HG03565 (cell line): Measurements from ENCODE around the gene TRIM9.

ENCODE experiments used
- ATAC-seq: cut with Tn5 transposase; IDR thresholded peaks from one replicate; pipeline ENCODE4 v1.9.1; 2021; ENCODE audit warnings: mild to moderate bottlenecking, moderate library complexity; ENCODE audit not compliant: unreplicated experiment

The TRIM9 gene

DNA sequence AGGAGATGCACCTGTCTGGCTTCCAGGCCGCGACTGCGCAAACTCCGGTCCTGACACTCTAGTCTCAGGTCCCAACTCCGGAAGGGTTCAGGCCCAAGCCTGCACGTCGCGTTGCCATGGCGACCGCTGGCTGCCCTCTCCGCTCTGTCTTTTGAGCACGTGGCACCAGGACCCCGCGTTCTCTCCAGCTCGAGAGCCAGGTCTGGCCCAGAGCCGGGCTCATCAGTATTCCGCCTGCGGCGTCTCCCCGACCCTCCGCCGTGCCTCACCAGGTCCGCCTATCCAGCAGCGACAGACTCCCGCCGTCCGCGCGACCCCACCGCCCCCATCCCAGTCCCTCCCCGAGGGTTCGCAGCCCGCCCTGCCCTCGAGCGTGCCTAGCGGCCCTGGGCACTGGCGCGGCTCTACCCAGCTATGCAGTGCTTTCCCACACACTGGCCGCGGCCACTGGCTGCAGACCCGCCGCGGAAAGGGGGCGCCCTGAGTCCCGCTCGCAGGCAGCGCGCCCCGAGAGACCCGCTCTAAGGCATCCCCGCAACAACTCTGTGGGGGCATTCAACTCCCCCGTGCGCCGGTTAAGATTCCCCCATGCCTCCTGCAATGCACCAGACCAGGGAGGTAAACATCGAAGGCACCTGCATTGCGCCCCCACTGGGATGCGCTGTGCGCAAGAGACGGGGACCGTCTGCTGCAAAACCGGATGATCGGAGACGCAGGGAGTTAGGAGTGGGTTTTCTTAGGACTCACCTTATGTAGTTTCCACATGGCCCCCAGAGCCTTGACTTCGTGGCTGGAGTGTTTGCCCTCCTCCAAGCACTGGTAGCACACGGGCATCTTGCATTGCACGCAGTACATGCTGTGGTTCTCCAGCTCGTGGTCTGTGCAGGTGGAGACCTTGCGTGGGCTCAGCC is 1.3 kb downstream of the TRIM9 start:
- no peak for ATAC-seq

DNA sequence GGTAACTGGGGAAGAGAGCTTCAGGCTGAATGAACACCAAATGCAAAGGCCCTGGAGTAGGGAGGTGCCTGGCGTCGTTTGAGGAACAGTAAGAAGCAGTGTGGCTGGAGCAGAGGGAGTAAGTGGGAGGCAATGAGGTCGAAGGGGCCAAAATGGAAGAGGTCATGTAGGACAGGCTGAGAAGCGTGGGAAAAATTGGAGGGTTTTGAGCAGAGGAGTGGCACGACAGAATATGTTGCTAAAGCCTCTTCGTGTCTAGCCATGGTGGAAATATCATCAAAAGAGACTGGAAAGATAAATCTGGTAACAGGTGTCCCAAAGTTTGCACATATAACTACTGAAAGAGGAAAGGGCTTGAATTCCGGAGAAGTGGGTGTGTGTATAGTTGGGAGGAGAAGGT is 1.9 kb downstream of the TRIM9 start:
- ATAC-seq, result no peak

DNA sequence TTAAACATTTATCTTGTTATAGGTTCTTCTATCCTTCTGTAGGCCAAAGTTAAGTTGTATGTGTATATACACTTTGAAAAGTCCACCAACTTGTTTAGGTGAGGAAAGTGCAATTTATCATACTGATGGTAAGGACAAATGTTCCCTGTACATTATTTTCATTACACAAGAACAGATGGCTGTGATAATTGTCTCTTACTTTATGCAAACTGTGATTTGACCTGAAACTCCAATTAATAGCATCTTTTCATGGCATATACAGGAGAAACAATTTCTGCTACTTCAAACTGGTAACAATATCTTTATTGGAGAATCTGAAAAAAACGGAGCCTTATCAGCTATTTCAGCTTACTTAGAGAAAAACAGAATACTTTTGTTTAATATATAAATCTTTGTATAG is 5.6 kb downstream of the TRIM9 start:
- ATAC-seq, result no peak

DNA sequence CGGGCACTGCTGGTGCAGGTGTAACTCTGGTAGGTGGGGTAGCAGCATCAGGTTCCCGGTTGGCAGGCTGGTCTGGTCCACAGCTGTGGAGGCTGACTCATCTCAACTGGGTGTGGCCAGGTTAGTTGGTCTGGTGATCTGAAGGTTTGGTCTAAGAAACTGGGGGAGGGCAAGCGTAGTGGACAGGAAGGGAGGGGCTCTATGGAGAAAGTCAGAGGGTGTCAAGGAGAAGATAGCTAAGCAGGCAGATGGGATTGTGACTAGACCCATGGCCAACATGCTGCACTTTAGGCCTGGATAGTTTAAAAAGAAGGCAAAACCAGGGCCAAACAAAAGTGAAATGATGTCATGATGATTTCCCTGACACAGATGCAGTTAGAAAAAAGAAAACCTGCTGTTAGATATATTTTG is 7.9 kb downstream of the TRIM9 start:
- no peak for ATAC-seq

DNA sequence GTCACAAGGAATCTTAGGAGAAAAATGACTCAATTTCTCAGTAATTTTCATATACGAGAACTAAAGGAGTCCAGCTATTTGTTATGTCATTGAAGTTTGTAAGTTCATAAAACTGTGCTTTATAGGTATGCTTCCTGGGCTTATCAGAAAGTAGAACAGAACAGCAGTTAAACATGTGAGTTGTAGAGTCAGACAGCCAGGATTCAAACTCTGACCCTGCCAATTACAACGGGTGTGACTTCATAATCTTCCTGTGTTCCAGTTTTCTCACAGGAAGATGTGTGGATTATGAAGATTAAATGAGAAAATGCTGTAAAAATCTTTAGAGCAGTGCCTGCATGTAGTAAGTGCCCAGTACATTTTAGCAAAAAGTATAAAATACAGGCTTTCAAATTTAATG is 8.9 kb downstream of the TRIM9 start:
- ATAC-seq, result no peak

DNA sequence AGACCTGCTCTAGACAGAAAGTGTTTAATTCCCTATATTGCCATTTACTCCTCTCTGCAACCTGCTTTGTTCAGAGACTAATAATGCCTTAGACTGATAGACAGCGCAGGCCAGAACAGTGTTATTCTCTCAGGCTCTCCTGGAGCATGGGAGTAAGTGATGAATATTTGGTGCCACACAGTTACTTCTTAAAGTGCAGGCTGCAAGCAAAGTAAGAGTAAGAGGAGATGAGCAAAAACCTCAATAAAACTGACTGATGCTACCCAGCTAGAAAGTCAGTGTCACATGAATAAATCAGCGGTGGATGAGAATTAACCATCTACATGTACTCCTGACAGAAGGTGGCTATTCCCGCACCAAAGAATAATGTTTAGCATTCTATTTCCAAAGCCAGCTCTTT is 9.9 kb downstream of the TRIM9 start:
- ATAC-seq, result no peak

DNA sequence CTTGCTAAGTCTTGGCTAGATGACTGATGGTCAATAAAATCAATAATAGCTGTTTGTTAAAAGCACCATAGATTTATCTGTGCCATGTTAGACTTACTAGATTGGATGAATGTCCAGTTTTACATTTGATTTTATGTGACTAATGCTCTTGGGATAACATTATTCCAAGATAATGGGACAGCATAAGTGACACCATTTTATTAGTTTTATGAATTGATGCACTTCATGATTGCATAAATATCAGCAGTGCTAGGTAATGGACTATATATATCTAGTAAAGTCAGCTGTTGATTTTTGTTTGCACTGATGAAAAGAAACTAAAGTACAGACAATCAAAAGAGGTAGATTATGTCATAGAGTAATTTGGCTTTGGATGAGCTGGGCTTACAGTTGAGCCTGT is 10.4 kb downstream of the TRIM9 start:
- no peak for ATAC-seq

DNA sequence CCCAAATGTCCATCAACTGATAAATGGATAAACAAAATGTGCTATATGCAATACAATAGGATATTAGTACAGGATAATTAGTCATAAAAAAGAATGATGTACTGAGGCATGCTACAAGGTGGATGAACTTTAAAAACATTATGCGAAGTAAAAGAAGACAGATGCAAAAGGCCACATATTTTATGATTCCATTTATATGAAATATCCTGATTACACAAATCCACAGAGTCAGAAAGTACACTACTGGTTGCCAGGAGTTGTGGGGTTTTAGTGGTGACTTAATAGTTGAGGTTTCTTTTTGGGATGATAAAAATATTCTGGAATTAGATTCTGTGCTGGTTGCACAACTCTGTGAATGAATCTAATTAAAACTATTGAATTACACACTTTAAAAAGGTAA is 12.6 kb downstream of the TRIM9 start:
- no peak for ATAC-seq

DNA sequence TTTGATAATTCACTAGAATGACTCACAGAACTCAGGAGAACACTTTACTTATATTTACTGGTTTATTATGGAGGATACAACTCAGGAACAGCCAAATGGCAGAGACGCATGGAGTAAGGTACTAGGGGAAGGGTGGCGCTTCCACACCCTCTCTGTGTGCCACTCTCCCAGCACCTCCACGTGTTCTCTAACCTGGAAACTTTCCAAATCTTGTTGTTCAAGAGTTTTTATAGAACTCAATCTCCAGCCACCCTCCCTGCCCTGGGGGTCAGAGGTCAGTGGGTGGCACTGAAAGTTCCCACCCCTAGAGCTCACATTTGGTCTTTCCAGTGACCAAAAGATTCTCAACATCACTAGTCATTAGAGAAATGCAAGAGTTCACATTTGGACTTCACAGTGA is 13.2 kb downstream of the TRIM9 start:
- ATAC-seq, result no peak

DNA sequence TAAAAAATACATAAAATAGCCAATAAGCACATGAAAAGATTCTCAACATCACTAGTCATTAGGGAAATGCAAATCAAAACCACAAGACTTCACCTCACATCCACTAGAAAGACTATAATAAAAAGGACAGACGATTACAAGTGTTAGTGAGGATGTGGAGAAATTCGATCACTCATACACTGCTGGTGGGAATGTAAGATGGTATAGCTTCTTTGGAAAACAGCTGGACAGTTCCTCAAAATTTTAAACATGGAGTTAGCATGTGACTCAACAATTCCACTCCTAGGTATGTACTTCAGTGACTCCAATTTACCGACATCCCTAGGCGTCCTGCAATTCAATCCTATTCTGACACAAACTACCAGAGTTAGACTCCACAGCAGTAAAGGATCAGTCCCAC is 13.7 kb downstream of the TRIM9 start:
- no peak for ATAC-seq

DNA sequence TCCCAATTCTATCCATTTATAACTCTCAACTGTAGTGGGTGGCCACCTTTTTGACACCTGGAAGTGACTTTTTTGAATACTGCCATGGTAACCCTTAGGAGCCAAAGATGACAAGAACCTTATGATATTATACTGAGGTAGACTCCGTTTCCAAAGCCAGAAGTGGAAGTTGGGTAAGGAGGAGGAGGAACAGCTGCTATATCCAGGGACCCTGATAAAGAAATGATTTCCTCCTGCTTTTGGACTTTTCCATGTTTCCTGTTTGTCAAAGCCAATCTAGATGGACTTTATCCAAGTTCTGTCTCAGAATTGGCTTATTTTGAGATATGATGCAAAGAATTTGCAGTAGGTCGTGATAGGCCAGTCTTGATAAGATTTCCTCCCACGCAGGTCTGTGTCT is 14.3 kb downstream of the TRIM9 start:
- ATAC-seq, result no peak

DNA sequence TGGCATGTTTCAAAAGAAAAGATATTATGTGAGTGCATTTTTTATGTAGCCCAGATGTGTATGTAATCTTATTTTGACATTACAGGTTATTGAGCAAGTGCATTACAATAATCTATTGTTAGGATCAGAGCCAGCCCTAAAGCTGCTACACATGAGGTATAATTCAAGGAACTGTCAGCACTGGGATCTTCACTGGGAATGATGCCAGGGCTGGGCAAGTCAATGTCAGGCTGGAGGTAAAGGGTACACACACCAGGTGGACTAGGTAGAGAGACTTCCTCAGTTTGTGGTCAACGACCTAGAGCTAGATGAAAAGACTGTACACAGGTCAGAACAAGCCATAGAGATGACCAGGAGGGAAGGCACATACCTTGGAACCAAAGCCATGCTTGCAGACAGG is 15.4 kb downstream of the TRIM9 start:
- ATAC-seq, result no peak

DNA sequence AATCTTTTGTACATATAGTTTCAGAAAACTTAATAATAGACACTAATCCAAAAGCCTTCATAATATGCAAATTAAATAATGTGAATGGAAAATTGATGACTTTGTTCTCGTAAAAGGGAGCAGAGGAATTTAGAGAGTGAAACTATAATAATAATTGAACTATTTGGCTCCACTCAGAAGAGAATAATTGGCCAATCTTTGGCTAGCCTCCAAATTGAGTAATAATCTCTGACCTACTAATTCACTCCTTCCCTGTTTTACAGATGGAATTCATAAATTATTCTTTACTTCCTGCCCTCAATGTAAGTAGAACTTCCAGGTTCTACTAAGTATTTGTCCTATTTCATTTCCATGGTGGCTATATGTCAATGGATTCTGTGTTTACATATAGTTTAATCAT is 15.8 kb downstream of the TRIM9 start:
- ATAC-seq, result no peak

DNA sequence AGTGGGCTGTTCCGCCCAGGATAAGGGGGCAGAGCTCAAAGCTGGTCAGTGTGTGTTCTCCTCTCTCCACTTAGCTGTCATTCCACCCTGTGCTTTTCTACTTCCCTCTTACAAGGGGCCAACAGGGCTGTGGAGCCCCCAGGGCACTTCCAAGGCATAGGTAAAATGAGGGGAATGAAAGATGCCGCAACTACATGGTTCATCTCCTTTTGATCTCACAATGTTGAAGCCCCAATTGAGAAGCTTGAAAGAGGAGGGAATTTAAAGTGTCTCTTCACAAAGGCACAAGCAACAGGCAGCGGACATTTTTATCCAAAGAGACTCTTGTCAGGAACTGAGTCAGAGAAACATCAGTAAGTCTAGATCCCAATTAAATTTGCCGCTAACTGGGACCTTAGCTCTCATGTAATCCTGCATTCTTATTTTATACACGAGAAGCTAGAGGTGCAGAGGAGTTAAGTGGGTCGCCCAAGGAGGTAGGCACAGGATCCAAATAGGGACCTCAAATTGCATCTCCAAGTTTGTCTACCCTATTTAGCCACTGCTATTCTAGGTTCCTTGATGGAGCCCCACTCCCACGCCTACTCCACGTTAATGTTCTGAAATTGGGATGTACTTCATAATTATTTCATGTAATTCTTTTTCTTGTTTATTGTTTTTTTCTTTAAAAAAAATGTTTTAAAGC is 20.1 kb downstream of the TRIM9 start:
- ATAC-seq, result no peak

DNA sequence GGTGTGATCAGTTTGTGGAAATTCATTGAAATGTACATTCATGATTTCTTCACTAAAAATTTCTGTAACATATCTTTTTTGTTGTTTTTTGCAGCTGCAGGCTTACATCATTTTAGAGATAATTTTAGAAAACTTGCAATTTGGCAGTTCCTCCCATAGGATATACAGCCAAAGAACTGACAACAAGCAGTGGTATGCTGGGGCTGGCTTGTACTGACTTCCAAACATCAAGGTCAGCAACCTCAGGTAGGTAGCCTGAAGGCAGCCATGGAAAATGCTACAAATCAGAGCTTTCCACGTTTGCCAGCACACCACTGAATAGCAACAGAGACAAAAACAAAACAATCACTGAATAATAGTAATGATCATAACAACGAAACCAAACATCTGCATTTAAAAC is 21.2 kb downstream of the TRIM9 start:
- no peak for ATAC-seq

DNA sequence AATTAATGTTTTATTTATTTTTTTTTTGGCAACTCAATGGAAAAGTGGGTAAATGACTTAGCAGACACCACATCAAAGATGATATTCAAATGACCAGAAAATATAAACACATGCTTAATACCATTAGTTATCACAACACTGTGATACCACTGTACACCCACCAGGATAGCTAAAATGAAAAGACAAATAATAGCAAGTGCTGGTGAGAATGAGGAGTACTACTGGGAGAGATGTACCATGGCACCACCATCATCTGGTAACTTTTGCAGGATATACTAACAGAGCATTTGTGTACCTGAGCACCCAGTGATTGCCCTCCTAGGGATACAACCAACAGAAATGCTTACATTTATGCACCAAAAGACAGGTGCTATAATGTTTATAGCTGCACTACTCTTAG is 21.9 kb downstream of the TRIM9 start:
- ATAC-seq, result no peak

DNA sequence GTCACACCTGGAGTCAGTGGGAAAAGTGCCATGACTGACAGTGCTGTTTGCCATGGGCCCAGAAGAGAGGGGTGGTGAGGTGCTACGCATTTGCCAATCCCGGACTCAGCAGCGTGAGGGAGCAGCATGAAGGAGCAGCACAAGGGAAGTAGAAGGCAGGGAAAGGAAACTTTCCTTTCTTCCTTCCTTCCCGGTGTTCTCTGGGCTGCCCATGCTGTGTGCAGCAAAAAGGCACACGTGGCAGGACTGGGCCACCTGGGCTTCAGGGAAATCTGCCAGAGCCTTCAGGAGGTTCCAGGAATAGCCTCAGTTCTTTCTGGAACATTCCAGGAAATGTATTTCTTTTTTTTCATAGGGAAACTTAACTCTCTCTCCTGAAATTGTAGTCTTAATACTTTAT is 23.0 kb downstream of the TRIM9 start:
- no peak for ATAC-seq

DNA sequence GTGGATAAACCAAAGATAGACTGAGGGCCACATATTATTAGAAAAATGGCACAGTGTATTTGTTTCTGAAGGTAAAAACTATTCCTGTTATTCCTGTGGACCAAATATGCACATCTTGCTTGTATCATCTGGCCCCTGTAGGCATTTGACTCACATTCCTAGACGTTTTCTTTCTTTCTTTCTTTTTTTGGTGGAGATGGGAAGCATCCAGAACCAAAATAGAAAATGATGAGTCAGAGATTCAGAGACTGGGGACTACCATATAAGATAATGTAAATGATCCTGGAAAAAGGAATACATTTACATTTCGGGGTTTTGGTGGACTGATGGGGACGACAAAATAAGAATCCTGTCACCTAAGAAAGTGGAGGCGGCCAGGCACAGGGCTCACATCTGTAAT is 24.2 kb downstream of the TRIM9 start:
- no peak for ATAC-seq

DNA sequence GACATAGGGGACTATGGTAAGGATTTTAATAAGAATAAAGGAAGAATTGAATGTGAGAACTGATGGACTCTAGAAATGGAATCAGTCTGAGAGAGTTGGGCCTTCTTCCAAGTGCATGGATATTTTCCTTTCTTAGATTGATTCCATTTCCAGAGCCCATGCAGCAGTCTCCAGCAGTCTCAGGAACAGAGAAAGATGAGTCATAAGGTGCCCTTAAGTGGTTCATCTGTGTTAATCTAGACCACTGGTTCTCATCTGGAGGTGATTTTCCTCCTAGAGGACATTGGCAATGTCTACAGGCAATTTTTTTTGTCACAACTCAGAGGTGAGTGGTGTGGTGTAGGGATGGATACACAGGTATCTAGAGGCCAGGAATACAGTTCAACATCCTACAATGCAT is 25.9 kb downstream of the TRIM9 start:
- no peak for ATAC-seq

DNA sequence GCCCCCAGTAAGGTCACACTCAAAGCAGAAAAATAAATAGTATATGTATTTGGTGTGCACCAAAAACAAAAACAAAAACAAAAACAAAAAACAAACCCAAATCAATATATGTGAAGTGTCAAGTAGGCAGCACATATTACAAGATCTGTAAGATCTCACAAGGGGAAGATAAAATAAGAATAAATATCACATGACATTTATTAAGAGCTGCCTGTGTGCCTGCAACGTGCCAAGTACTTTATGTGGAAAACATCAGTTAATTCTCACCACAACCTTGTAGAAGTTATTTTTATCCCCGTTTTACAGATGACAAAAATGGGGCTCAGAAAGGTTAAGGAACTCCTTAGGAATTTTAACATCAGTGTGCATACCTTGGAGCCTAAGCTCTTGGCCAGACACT is 26.6 kb downstream of the TRIM9 start:
- ATAC-seq, result no peak

DNA sequence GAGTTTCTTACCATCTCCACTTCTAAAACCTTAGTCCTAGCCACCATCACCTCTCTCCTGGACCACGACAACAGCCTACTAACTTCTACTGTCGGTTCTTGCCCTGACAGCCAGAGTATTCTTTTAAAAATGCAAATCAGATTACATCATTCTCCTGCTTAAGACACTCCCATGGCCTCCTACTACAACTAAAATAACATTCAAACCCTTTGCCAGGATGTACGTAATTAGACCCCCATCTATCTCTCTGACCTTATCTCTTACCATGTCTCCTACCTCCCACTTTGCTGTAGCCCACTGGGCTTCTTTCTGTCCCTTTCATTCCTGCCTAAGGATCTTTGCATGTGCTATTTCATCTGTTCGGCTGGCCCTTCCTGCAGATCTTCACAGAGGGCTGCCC is 27.6 kb downstream of the TRIM9 start:
- ATAC-seq, result no peak

DNA sequence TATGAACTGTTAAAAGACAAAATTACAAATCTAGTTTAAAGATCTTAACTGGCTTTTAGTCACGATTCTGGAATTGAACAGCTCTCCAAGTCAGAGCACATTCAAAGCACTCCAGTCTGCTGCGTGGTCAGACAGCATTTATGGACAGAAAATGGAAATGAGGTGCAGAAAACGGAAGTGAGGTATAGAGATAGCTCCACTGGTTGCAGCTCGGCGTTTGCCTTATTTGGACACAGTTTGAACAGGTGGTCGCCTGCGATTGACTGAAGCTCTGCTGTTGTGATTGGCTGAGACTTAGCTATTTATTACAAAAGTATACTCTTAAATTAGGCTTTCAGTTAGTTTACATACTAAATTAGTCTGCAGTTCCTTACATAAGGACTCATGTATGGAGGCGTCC is 28.3 kb downstream of the TRIM9 start:
- no peak for ATAC-seq

DNA sequence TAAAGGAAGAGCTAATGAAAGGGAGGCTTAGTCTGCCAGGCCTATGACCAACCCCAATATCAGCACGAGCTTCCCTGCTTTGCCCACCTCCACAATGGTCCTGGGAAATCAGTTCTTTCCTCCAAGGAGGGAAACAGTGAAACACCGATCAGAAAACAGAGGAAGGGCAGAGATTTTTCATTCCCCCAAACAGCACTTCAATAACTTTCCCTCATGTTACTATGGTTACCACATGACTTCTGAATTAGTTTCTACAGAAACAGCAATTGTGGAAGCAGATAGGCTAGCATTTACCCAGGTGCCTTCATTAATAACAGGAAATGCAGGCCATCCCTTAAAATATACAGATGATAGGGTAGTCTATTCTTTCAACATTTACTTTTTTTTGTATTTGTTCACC is 35.9 kb downstream of the TRIM9 start:
- ATAC-seq, result no peak
